Measurements from ENCODE around the gene ZNF608.

Gene ZNF608

GRCh38 chr5:124745928-124746915, at the start of gene ZNF608:
Gene ZNF608 (minus strand): TSS chr5:124746639. CDS start chr5:124744989, 1,650 bp downstream.
- peak in 1 of 2 experiments; percentile 67 for DNase-seq

DNA sequence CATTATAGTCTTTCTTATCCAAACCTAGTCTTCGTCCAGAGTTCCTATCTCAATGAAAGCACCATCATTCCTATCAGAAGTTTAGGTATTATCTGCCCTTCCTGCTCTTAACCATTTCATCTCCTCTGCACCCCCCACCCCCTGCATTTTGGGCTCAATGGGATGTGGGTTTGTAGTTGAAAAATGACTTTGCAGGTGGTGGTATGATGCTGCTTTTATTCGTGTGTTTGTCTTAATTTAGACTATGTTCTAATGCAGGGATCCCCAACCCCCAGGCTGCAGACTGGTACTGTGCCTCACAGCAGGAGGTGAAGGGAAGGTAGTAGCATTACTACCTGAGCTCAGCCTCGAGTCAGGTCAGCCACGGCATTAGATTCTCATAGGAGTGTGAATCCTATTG, 49.4 kb upstream of the ZNF608 start:
- no peak for DNase-seq

- no peak for DNase-seq
Observed at GRCh38 chr5:124790895-124791732, 44.7 kb upstream of the ZNF608 start.

- DNase-seq: no peak
Observed at GRCh38 chr5:124790301-124790894, 44.0 kb upstream of the ZNF608 start.

DNA sequence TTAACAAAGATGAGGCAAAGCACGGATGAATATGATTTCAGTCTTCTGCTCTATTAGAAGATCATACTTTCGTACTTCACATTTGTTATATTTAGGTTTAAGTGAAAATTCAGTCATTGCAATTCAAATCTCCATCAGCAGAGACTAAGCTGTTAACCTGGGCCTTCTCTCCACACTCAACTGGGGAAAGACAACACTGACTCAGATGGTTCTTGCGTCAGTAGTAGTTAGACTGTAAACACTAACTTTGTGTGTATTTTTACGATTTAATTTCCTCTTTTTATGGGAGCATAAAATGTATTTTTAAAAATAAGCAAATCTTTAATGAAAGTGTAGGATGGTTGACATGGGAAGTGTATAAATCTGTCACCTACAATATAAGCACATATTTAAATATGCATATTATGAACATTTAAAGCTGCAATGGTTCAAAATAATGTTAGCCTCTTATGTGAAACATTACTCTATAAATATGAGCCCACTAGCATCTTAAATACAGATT, 42.7 kb upstream of the ZNF608 start:
- DNase-seq: no peak

- DNase-seq: no peak
Observed at GRCh38 chr5:124783794-124784193, 37.4 kb upstream of the ZNF608 start.

GRCh38 chr5:124783285-124783684, 36.8 kb upstream of the ZNF608 start:
- no peak for DNase-seq

GRCh38 chr5:124782262-124782661, 35.8 kb upstream of the ZNF608 start:
- no peak for DNase-seq

DNA sequence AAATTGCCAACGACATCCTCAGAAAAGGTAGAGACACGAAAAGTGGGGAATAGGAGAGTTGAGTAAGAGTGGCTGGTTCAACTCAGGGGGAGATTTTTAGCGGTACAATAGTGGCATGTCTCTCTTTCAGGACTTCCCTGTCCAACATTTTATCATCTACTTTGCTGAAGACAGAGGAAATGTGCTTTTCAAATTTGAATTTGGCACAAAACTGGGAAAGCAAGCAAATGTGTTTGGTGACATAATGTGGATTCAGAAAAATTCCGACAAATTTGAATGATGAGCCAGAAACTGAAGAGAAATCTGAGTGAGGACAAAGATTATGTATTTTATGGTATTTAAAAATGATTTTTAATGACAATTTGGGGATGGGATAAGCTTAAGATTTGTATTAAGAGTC, 33.6 kb upstream of the ZNF608 start:
- no peak for DNase-seq

GRCh38 chr5:124773315-124774311, 27.2 kb upstream of the ZNF608 start:
- peak; percentile 18 to 39 for DNase-seq

- no peak for DNase-seq
Observed at GRCh38 chr5:124772457-124773200, 26.2 kb upstream of the ZNF608 start.

DNA sequence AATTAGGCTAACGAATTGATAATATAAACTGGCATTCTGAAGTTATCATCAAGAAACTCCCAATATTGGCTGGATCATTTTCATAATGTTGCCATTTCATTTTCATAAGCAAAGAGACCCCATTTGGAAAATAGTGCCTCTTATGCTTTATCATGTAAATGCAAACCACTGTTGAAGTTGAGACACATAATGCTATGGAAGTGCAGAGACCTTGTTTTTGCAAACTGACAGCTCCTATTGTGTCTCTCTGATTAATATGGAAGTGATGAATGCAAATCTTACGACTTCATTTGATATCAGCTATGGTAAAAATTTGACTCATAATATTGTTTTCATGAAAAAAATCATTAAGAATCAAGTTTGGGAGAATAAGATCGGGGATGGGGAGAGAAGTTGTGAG, 25.3 kb upstream of the ZNF608 start:
- no peak for DNase-seq

DNA sequence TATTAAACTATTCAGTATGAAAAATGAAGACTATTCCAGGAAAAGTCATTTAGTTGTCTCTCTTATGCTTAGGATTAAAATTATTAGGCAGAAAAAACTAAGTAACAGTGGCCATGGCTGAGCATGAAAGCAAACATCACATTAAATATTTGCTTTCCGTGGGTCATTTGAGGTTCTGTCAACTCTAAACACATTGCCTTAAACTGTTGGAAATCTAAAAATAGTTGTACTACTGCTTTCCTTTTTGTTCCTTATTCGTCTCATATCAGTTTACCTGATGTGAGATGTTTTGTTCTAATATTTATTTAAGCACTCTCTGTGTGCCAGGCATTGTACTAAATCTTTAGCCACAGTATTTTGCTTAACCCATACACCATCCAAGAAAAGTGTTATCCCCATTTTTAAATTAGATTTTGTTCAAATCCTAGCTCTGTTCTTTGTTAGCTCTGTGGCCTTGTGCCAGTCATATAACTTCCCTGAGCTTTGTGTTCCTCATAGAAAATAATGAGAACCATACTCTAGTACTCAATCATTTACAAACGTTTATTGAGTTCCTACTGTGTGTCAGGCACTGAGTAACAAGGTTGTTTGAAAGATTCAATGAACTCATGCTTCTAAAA, 18.7 kb upstream of the ZNF608 start:
- DNase-seq: no peak

DNA sequence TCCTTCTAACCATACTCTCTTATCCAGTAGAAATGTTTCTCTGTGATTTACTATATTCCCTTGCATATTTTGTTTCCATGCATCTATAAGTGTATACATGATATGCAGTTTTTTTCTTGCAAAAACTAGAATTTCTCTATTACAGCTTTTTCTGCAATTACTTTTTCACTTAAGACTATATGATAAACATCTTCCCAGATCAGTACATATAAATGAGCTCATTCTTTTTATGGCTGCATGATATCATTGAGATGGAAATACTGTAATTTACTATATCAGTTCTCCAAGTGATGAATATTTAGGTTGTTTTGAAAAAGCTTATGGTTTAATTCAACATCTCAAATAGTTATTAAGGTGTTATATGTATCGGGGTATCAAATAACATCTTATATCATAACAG, 18.1 kb upstream of the ZNF608 start:
- DNase-seq: no peak

DNA sequence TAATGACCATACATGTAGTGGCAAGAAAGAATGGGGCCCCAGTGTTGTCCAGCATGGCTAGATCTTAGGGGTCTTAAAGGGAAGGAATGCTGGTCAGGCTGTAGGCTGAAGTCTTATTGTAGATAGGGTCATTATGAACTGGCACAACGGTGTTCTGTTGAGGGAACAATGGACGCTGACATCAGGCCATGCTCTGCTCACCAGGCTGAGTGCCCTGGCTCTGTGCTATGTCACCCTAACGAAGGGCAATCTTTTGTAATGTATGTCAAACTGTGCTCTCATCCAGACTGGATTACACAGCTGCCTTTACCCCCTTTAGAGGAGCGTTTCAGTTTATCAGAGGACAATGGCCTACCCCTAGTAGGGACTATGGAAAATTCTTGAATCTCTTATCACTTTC, 14.6 kb upstream of the ZNF608 start:
- no peak for DNase-seq

DNA sequence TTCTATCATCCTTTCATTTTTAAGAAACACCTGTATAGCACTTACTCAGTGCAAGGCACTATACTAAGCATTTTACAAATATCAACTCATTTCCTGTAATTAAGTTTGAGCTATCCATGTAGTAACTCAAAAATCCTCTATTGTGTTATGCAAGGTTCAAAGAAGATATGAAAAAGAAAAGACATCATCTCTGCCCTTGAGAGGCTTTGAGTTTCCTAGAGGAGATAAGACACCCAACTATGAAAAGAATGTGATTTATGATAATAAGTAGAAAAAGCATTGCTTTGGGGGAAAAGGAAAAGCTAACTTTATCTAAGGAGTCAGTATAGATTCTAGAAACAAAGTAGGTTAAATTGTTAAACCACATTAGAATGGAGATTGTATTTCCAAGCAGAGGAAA, 14.2 kb upstream of the ZNF608 start:
- no peak for DNase-seq

- peak in 1 of 2 experiments; percentile 45 for DNase-seq
Observed at GRCh38 chr5:124755565-124755964, 9.1 kb upstream of the ZNF608 start.

DNA sequence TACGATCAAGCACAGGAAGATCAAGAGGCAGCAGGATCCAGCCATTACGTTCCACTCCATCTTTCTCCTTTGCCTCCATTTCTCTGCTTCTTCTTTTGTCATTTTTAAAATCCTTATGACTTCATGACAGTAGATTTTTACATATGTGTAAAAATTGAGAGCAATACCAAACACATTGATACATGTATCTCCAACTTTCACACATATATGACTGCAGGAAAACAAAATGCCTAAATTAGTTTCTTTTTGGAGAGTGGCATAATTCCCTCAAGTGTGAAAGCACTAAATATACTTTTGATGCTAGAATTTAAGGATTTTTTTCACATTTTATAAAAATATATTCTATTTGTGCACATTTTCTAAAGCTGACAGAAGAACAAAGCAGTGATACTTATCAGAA, 8.6 kb upstream of the ZNF608 start:
- no peak for DNase-seq

- peak in 1 of 2 experiments; percentile 44 for DNase-seq
Observed at GRCh38 chr5:124754206-124754927, 7.9 kb upstream of the ZNF608 start.

All from NCI-H446 (cell line).